8988T (cell line): Measurements from ENCODE around the gene TAF1D.
A peak's percentile ranks its signal among the peaks of the same experiment; 100 is the strongest.
"Not testable (repeated sequence)": the region's sequence is repeated elsewhere in the genome, so short reads cannot be mapped to it uniquely, and the experiment has no call there.

Source experiments
- DNase-seq: peaks from one replicate; pipeline ENCODE4 v3.0.0; 2011

TAF1D gene

GRCh38 chr11:93746101-93746500 lies 4.8 kb upstream of the TAF1D start:
- no peak for DNase-seq

GRCh38 chr11:93745005-93745755 lies 3.9 kb upstream of the TAF1D start:
- not testable (repeated sequence) for DNase-seq

- no peak for DNase-seq
Measured at GRCh38 chr11:93744669-93745004, 3.3 kb upstream of the TAF1D start.

DNA sequence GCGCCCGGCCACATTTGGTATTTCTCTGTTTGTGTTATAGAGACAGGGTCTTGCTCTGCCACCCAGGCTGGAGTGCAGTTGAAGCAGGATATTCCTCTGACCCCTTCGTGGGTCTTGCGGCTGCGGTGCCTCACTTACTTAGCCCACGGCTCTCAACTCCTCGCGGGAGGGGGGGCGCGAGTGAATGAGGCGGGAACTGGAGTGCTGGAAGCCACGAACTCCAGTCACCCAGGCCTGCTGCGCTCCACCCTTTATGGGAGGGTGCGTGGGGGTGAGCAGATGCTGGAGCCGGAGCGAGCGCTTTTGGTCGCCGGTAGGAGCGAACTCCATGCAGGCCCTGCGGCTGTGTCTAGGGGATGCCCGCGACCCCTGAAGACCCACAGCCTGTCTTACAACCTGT lies 2.0 kb upstream of the TAF1D start:
- no peak for DNase-seq

DNA sequence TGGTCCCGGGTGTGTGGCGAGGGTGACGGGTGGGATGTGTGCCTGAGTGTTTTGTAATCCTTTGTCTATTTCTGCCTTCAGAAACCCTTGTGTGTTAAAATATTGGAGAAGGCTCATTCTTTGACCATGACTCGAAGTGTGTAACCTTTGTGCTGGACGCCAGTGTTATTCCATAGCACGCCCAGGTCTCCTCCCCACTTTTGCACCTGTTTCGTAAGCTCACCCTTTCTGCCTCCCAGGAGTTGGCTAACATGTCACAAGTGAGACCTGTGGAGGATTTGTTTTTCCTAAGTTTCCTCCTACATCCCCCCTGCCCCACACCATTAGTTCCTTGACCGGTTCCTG lies 559 bp upstream of the TAF1D start:
- DNase-seq, result peak; percentile 41

DNA sequence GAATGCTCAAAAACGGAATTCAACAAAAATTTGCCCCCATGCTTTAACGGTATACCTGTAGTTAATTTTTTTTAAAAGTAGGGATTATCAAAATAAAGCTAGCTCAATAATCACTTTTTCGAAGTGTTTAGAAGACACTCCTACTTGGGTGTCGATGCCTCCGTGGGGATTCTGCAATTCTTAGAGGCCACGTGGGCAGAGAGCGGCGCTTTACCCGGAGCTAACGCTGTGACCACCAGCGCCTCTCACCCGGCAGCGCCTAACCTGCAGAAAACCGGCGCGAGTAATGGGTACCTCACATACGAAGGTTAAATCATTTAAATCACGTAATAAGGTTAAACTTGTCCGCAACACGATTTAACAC lies 583 bp downstream of the TAF1D start:
- peak; percentile 22 for DNase-seq

GRCh38 chr11:93740031-93740729 lies 1.1 kb downstream of the TAF1D start:
- DNase-seq, result no peak

DNA sequence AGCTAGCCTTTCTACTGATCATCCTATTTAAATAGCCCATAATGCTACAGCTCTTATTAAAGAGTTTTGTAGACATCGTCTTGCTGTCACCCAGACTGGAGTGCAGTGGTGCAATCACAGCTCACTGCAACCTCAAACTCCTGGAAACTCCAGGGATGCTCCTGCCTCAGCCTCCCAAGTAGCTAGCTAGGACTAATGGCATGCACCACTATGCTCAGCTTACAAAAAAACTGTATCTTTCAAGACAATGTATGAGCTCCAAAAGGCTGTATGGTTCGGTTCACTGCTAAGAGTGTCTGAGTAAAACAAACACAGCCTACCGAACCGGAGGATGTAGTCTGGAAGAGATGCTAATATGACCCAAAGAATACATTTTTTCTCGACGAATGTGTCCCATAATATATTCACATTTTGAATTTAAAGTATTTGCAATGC lies 2.6 kb downstream of the TAF1D start:
- DNase-seq, result no peak

DNA sequence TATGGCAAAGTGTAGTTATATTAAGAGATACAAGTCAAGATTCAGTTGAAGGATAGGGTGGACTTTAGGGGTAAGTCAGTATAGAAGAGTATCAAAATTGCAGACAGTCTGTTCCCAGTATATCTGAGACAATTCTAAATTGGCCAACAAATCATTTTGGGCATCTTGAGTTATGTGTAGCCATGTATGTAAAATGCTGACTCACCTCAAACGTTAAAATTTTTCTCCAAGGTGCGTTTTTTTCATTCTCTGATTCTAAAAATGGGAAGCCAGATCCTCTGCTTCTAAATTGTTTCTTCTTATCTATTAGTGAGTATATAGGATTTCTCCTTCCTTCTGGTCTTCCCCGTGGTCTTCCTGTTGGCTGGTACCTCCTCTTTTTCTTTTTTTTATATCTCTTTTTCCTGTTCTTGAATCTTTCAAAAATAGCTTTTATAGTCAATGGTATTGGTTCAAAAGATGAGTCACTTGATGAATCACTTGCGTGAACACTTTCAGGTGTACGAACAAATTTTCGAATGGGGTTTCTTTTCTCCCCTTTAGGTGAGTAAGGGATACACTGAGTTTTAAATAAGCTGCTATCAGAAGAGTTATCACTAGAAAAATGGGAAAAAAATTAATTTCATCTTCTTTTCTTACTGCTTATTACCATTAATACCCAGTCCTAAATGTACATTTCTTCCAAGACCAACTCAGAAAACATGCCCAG lies 3.2 kb downstream of the TAF1D start:
- DNase-seq, result no peak

- DNase-seq, result no peak
Measured at GRCh38 chr11:93736129-93736528, 5.2 kb downstream of the TAF1D start.

DNA sequence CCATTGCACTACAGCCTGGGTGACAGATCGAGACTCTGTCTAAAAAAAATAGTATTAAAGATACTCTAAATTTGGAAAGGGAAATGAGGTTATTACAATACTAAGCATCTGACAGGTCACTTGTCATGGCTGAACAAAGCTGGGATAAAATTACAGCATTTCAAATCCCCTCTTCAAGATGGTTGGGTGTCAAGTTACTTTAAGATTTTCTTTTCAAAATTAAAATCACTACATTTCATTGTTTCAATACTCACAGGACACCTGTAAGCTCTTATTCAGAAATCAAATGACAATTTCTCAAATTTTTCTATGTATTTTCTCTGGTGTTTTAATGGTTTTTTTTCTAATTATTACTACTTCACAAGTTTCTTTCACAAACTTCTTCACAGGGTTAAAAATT lies 5.7 kb downstream of the TAF1D start:
- no peak for DNase-seq

DNA sequence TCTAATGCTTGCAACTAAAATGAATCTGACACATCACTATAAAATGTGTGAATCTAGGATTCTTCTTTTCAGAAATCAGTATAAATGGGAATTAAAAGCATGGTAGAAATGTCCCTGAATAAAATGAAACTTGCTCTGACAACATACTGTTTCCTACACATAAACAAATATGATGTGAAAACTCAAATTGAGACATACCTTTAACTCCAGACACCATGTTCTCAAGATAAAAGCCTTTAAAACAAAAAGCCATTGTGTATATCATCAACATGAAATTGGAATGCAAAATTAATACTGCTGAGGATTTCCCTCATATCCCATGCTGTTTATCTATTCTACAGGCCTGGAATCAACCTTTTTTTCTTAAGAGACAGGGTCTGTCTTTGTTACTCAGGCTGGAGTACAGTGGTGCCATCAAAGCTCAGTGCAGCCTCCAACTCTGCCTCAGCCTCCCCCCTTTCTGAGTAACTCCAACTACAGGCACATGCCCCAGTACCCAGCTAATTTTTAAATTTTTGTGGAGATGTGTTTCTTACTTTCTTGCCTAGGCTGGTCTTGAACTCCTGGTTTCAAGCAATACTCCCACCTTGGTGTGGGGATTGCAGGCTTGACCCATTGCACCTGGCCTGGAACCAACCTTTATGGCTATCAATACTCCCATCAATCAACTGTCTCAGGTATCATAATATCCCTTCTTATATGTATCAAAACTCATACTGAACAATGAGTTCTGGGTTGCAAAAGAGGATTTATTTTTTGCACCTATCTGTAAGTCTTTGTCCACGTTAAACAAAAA lies 6.7 kb downstream of the TAF1D start:
- no peak for DNase-seq

DNA sequence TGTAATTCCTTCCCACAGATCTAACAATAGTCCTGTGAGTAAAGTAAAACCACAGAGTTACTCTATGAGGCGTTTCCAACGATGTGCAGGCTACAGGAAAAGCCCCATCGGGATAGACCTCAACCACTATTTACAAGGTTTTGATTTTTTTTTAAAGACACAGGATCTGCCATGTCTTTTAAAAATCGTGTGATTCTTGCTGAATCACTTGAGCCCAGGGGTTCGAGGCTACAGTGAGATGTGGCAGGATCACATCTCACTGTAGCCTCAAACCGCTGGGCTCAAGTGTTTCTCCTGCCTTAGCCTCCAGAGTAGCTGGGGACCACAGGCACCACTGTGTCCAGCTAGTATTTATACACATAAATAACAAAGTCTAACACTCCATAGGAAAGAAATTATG lies 7.8 kb downstream of the TAF1D start:
- DNase-seq, result no peak

DNA sequence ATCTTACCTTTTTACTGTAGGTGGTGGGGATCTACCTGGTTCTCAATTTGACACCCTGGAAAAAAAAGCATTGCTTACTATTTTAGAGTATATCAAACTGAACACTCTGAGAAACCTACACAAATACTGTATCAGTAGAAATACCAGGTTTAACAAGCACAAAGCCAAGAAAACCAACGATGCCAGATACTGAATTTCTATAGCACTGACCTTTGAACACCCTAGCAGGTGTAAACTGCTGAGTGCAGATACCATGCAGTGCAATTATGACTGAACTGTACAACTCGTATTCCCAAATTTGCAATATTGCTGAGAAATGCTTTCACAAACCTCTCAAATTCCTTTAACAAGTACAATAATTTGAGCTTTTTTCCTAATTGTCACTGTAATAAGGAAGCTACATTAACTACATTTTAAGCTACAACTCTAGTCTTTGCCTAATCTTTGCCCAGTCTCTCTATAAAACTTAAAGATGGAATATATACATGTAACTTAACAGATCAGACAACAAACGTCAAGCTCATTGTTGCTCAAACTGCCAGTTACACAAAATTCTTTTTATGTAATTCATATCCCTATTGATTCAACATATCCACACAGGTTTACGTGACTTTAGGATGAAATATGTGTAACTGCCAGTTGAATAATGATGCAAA lies 8.9 kb downstream of the TAF1D start:
- no peak for DNase-seq

GRCh38 chr11:93730108-93731107 lies 10.9 kb downstream of the TAF1D start:
- no peak for DNase-seq

- DNase-seq, result no peak
Measured at GRCh38 chr11:93729129-93729616, 12.1 kb downstream of the TAF1D start.

DNA sequence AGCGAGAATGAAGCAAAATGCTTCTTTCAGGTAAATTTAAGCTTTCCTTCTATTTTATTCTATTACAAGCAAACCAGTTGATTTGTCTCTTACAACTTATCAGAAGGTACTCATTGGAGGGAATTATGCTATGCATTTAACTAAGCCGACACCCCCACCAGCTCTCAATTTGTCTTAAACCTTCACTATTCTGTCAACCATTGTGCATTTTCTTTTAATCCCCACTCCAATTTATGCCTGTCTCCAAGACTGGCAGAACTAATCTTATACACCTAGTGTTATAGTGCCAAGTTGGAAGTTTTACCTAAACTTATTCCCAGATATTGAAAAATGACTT lies 12.5 kb downstream of the TAF1D start:
- DNase-seq, result no peak

DNA sequence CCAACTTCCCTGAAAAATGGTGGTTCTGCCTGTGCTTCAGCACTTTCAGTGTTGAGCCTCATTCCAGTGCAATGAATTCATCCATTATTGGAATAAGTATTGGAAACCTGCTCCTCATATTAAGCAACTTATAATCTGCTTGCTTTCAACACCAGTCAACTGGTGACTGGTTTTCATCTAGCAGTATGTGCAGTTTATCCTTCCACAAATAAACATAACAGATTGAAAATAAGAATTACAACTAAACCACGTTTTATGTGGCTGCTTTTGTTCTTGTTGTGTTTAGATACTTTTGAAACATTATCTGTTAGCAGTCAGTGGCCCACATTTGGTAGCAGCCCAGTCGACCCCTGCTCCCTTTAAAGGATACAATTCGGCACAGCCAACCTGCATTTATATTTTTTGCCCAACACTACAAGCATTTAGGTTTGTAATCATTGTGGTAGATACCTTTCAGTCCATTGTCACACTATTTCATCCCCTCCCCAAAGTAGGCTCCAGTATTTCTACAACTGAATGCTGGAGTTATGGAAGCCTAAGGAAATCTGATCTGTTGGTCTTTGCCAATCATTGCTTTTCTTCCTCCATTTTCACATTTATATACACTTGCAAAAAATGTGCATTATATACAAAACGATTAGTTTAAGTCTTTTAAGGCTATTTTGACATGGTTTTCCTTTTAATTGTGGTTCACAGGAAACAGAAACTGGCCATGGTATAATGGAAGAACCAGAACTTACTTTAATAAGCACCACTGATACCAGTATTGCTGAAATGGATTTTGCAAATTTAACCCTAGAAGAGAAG lies 13.1 kb downstream of the TAF1D start:
- DNase-seq, result no peak

GRCh38 chr11:93724089-93724488 lies 17.2 kb downstream of the TAF1D start:
- no peak for DNase-seq

GRCh38 chr11:93720522-93720921 lies 20.8 kb downstream of the TAF1D start:
- DNase-seq, result no peak

- no peak for DNase-seq
Measured at GRCh38 chr11:93719310-93719709, 22.0 kb downstream of the TAF1D start.
